ENCODE data around the gene RPTOR. TPM values are rescaled to one million over a fixed set of nuclear protein-coding genes. Genes with fewer than 3 reads are reported as not detected.

RPTOR gene
- total RNA-seq, 1 donor: 30.0 TPM

DNA sequence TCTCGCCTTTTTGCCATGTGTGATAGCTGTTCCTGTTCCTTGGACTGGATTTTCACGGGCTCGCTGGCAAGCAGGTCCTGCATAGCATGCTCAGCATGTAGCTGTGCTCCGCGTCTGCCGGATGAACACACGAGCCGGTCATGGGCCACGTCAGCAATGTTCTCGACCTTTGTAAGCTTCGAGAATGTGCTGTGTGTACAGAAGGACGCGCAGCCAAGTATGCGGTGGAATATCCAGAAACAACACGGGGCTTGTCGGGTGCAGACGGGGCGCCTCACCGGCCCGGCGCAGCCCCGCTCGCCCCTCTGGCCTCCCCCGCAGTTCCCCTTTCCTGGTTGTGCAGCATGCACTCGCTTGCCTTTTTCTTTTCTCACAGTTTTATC lies 42.2 kb downstream of the RPTOR start:
- TF ChIP-seq, protein P1, sequence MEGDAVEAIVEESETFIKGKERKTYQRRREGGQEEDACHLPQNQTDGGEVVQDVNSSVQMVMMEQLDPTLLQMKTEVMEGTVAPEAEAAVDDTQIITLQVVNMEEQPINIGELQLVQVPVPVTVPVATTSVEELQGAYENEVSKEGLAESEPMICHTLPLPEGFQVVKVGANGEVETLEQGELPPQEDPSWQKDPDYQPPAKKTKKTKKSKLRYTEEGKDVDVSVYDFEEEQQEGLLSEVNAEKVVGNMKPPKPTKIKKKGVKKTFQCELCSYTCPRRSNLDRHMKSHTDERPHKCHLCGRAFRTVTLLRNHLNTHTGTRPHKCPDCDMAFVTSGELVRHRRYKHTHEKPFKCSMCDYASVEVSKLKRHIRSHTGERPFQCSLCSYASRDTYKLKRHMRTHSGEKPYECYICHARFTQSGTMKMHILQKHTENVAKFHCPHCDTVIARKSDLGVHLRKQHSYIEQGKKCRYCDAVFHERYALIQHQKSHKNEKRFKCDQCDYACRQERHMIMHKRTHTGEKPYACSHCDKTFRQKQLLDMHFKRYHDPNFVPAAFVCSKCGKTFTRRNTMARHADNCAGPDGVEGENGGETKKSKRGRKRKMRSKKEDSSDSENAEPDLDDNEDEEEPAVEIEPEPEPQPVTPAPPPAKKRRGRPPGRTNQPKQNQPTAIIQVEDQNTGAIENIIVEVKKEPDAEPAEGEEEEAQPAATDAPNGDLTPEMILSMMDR (IDR thresholded peaks at IDR 0.05; ENCODE audit: insufficient read depth, low read length): no peak
- no peak overlapping the region for H3K4me3 ChIP-seq (ENCODE audit: low read depth, low read length)
- DNase-seq (ENCODE audit: low read depth): peak; percentile 9

DNA sequence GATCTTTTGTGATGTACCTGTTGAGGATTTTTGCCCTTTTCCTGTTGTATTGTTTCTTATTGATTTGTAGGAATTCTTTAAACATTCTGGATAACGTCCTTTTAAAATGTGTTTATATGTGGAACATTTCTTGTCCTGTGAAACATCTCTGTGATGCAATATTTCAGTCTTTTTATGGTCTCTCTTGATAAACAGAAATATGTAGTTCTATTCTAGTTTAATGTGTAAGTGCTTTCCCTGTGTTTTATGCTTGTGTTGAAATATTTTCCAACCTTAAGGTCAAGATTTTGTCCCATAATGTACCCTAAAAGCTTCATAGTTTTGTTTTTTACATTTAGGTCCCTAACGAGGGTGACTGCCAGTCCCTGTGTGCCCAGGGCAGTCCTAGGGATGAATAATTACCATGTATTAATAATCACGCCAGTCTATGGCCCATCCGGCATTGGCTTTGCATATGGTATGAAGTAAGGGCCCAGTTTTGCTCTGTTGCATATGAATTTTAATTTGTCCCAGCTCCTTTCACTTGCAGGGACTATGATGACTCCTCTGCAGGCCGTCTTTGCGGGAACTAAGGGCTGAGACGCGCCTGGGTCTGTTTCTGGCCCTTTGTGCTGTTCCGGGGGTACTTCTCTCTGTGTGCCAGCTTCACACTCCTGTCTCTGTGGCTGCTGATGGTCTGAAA lies 44.2 kb downstream of the RPTOR start:
- DNase-seq (ENCODE audit: low read depth): no peak
- TF ChIP-seq, protein P1 (IDR thresholded peaks at IDR 0.05; ENCODE audit: insufficient read depth, low read length): no peak
- no peak overlapping the region for H3K4me3 ChIP-seq (ENCODE audit: low read depth, low read length)

DNA sequence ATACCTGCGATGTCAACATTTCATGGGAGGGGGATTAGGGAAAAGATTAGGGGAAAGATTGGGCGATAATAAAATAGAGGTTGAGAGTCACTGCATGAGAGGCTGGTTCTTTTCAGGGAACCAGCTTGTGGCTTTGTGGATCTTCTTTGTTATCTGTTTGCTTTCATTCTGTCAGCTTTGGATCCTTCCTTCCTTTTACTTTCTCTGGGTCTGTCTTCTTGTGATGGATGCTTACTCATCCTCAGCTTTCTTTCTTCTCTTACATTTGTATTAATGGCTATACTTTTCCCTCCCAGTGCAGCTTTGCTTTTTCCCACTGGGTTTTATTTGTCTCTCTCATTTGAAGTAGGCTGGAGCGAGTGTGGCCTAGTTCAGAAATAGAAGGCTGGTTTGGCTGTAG lies 47.1 kb downstream of the RPTOR start:
- H3K4me3 ChIP-seq (ENCODE audit: low read depth, low read length): no peak overlapping the region
- TF ChIP-seq, protein P1 (IDR thresholded peaks at IDR 0.05; ENCODE audit: insufficient read depth, low read length): no peak
- no peak for DNase-seq (ENCODE audit: low read depth)

DNA sequence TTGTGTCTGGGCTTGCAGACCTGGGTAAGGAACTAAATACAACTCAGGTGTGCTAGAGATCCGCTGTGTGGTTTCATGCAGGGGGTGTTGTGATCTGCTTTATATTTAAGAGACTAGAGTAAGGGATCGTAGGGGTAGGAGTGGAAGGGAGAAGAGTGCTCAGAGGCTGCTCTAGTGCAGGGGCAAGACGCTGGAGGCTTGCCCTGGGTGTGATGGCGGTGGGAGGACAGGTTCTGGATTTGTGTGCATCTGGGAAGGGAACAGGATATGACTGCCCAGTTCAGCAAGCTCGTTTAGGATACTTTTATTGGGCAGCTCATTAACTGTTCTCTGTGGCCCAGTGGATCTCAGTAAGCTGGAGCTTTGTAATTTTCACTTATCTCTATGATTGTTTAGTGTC lies 47.6 kb downstream of the RPTOR start:
- no peak overlapping the region for H3K4me3 ChIP-seq (ENCODE audit: low read depth, low read length)
- no peak for DNase-seq (ENCODE audit: low read depth)
- TF ChIP-seq, protein P1 (IDR thresholded peaks at IDR 0.05; ENCODE audit: insufficient read depth, low read length): no peak

DNA sequence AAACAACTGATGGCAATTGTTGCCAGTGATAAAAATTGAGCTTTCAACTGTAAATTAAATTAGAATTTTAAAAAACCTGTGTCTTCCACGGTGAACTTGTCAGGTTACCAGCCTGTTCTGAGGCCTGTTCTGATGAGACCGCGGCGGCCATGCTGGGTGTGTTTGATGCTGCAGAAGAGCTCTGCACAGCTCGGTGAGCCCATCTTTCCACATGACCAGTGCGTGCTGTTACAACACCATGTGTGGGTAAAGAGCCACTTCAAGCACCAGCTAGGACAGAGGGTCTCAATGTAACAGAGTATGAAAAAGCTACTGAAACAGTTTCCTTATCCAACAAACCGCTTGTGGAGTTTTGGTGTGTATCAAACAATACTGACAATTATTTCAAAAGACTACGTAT lies 48.5 kb downstream of the RPTOR start:
- no peak overlapping the region for H3K4me3 ChIP-seq (ENCODE audit: low read depth, low read length)
- no peak for DNase-seq (ENCODE audit: low read depth)
- TF ChIP-seq, protein P1 (IDR thresholded peaks at IDR 0.05; ENCODE audit: insufficient read depth, low read length): no peak

DNA sequence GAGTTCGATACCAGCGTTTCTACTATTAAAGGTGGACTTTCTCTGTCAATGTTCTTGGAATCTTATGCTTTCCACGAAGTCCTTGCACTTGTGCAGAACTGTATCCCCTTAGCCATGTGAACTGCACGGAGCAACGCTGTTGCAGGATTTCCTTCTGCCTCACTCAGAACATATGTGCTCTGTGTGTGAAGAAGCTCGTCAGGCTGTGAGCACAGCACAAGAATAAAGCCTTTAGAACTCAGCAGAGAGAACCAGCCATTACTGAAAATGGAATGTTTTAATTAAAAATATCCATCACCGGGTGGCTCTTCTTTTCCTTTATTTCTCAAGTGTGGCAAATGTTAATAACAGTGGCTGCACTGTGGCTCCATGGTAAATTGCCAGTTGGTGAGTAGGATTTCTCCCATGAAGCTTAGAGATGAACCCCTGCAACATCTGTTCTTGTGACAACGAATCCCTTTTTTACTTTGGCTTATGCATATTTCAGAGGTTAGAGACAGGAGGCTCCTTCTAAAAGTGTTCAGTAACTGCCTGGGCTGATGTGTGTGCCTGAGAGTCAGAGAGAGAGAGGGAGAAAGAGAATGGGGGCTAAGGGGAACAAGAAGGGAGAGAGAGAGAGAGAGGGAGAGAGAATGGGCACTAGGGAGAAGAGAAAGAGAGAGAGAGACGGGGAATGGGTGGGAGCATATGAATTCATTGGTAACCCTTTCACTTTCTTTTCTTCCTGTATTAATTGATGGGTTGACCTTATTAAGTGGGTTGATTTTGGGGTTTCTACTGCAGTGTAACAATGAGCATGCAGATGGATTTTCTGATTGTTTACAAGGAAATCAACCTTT lies 50.0 kb downstream of the RPTOR start:
- TF ChIP-seq, protein P1 (IDR thresholded peaks at IDR 0.05; ENCODE audit: insufficient read depth, low read length): no peak
- no peak overlapping the region for H3K4me3 ChIP-seq (ENCODE audit: low read depth, low read length)
- DNase-seq (ENCODE audit: low read depth): no peak

All from fibroblast of the aortic adventitia (primary cell).